Neural cell (in vitro differentiated cells): ENCODE measurements around the gene FBLN7. TPM values are rescaled to one million over a fixed set of nuclear protein-coding genes. Genes with fewer than 3 reads are reported as not detected.

Source experiments
- H2AFZ ChIP-seq: fragments of 200-600, 300-800 bp; sonication (generic), shearing (Covaris generic); 2 replicates; pipeline ENCODE4 v1.6.0; 2014; ENCODE audit warnings: low read depth, mild to moderate bottlenecking, antibody characterized with exemption, low read length, moderate library complexity
- H3F3A ChIP-seq: fragments of 200-600 bp; shearing (Covaris generic); 2 replicates; pipeline ENCODE4 v1.6.1; 2016; ENCODE audit warnings: mild to moderate bottlenecking, moderate library complexity, mixed read lengths, antibody characterized with exemption, low read length; ENCODE audit not compliant: insufficient read depth, poor library complexity, severe bottlenecking
- H3K27ac ChIP-seq: fragments of 200-600, 300-800 bp; sonication (generic), shearing (Covaris generic); 2 replicates; pipeline ENCODE4 v1.5.1; 2014; ENCODE audit warnings: mild to moderate bottlenecking, low read length, moderate library complexity
- H3K27me3 ChIP-seq: fragments of 300-800, 200-600 bp; sonication (generic), shearing (Covaris generic); 2 replicates; pipeline ENCODE4 v1.6.0; 2014; ENCODE audit warnings: mild to moderate bottlenecking, low read depth, low read length, moderate library complexity; ENCODE audit not compliant: insufficient read depth
- H3K36me3 ChIP-seq: fragments of 300-800, 200-600 bp; sonication (generic), shearing (Covaris generic); 2 replicates; pipeline ENCODE4 v1.5.1; 2014; ENCODE audit warnings: mild to moderate bottlenecking, antibody characterized with exemption, low read length, moderate library complexity; ENCODE audit not compliant: insufficient read depth
- H3K4me2 ChIP-seq: fragments of 300-800, 200-600 bp; sonication (generic), shearing (Covaris generic); 2 replicates; pipeline ENCODE4 v1.6.0; 2014; ENCODE audit warnings: mild to moderate bottlenecking, low read length
- H3K4me3 ChIP-seq: fragments of 300-800, 200-600 bp; sonication (generic), shearing (Covaris generic); 2 replicates; pipeline ENCODE4 v1.5.1; 2014; ENCODE audit warnings: mild to moderate bottlenecking, low read length, moderate library complexity
- H3K79me2 ChIP-seq: fragments of 200-600 bp; shearing (Covaris generic); replicated peaks from 2 replicates; pipeline ENCODE4 v1.6.0; 2014; ENCODE audit warnings: mild to moderate bottlenecking, low read length, moderate library complexity; ENCODE audit not compliant: insufficient read depth
- H3K9ac ChIP-seq: fragments of 300-800, 200-600 bp; sonication (generic), shearing (Covaris generic); 2 replicates; pipeline ENCODE4 v1.6.1; 2016; ENCODE audit warnings: mild to moderate bottlenecking, low read length, mixed read lengths
- H3K9me2 ChIP-seq: fragments of 200-600 bp; shearing (Covaris generic); 2 replicates; pipeline ENCODE4 v1.6.1; 2016; ENCODE audit warnings: mild to moderate bottlenecking, low read length, mixed read lengths; ENCODE audit not compliant: insufficient read depth
- H3K9me3 ChIP-seq: fragments of 200-600, 300-800 bp; sonication (generic), shearing (Covaris generic); 2 replicates; pipeline ENCODE4 v1.6.1; 2016; ENCODE audit warnings: mild to moderate bottlenecking, mixed run types, low read length, moderate library complexity, mixed read lengths
- H4K20me1 ChIP-seq: fragments of 200-600 bp; shearing (Covaris generic); 2 replicates; pipeline ENCODE4 v1.6.1; 2016; ENCODE audit warnings: mild to moderate bottlenecking, mixed run types; ENCODE audit not compliant: insufficient read depth
- CTCF ChIP-seq: fragments of 450-650 bp; IDR thresholded peaks from 2 replicates; pipeline ENCODE4 v1.5.1; 2014; ENCODE audit warnings: antibody characterized with exemption, mild to moderate bottlenecking, moderate library complexity; ENCODE audit not compliant: poor library complexity, severe bottlenecking
- EP300 ChIP-seq: fragments of 450-650 bp; conservative IDR thresholded peaks from 2 replicates; pipeline ENCODE4 v1.6.1; 2014; ENCODE audit warnings: antibody characterized with exemption, mild to moderate bottlenecking, moderate library complexity; ENCODE audit not compliant: poor library complexity, severe bottlenecking
- EZH2 ChIP-seq: fragments of 200-600, 300-800 bp; shearing (Covaris generic), sonication (generic); IDR thresholded peaks from 2 replicates; pipeline ENCODE4 v1.6.1; 2014; ENCODE audit warnings: antibody characterized with exemption, low read length, borderline replicate concordance, mild to moderate bottlenecking; ENCODE audit not compliant: insufficient read depth, poor library complexity, severe bottlenecking
- MXI1 ChIP-seq: fragments of 450-650 bp; conservative IDR thresholded peaks from 2 replicates; pipeline ENCODE4 v1.6.1; 2014; ENCODE audit warnings: antibody characterized with exemption, mild to moderate bottlenecking; ENCODE audit not compliant: poor library complexity, severe bottlenecking
- RAD21 ChIP-seq: fragments of 450-650 bp; conservative IDR thresholded peaks from 2 replicates; pipeline ENCODE4 v1.6.1; 2014; ENCODE audit warnings: antibody characterized with exemption, mild to moderate bottlenecking, moderate library complexity
- REST ChIP-seq: IDR thresholded peaks from 2 replicates; pipeline ENCODE4 v1.6.1; 2012; ENCODE audit warnings: borderline replicate concordance
- SMC3 ChIP-seq: fragments of 450-650 bp; conservative IDR thresholded peaks from 2 replicates; pipeline ENCODE4 v1.6.1; 2014; ENCODE audit warnings: antibody characterized with exemption, mild to moderate bottlenecking, moderate library complexity; ENCODE audit not compliant: poor library complexity
- TAF1 ChIP-seq: IDR thresholded peaks from 2 replicates; pipeline ENCODE4 v1.6.1; 2012; ENCODE audit warnings: low read depth
- polyA plus RNA-seq: library from polyadenylated mRNA; depleted of rRNA; stranded (reverse); fragments of >200 nt; gene quantifications from 2 replicates; pipeline ENCODE4 v1.2.3, GENCODE V29; 2014

The FBLN7 gene
- polyA plus RNA-seq, 1 donor from 2014 or later: not detected

GRCh38 chr2:112108178-112108832 lies 29.9 kb upstream of the FBLN7 start:
- Histone ChIP-seq H3F3A (no peaks in the 10 kb centered on the region), H3K9me2 (no peaks in the 10 kb centered on the region)

GRCh38 chr2:112109278-112109677 lies 28.9 kb upstream of the FBLN7 start:
- Histone ChIP-seq H3K9me2 (no peaks in the 10 kb centered on the region), H3K27me3 (no peaks in the 10 kb centered on the region), H4K20me1 (no peaks in the 10 kb centered on the region), H2AFZ (no peak overlapping the region), H3K9ac (no peak overlapping the region), H3K9me3 (no peaks in the 10 kb centered on the region), H3F3A (no peaks in the 10 kb centered on the region), H3K79me2 (no peaks in the 10 kb centered on the region), H3K36me3 (no peaks in the 10 kb centered on the region), H3K27ac (no peak overlapping the region), H3K4me2 (no peak overlapping the region), H3K4me3 (no peak overlapping the region)
- no peak for TF ChIP-seq MXI1
- no peak for TF ChIP-seq REST
- TF ChIP-seq SMC3: no peak
- TF ChIP-seq CTCF: no peak
- TF ChIP-seq EZH2: no peak
- TF ChIP-seq RAD21: no peak

More at GRCh38 chr2:112108178-112108832, 29.9 kb upstream of the FBLN7 start:
- H2AFZ ChIP-seq: no peak overlapping the region
- no peak overlapping the region for H3K4me2 ChIP-seq
- no peaks in the 10 kb centered on the region for H4K20me1 ChIP-seq
- H3K9me3 ChIP-seq: no peaks in the 10 kb centered on the region
- no peak overlapping the region for H3K4me3 ChIP-seq
- H3K27me3 ChIP-seq: no peaks in the 10 kb centered on the region
- TF ChIP-seq MXI1 (no peak), TAF1 (no peak), SMC3 (no peak), EP300 (no peak), RAD21 (no peak), REST (no peak)
- H3K36me3 ChIP-seq: no peaks in the 10 kb centered on the region
- no peak overlapping the region for H3K27ac ChIP-seq
- H3K9ac ChIP-seq: no peak overlapping the region
- no peaks in the 10 kb centered on the region for H3K79me2 ChIP-seq
